A673 (cell line): ENCODE results near the gene MSH3. TPM values are rescaled to one million over a fixed set of nuclear protein-coding genes. Genes with fewer than 3 reads are reported as not detected.

Source experiments
- BruUV-seq: library from RNA; stranded (reverse); fragments of 400-500 nt; replicated peaks from 2 replicates; lab custom pipeline; 2021; lab: Mats Ljungman, UMichigan
- CTCF ChIA-PET: fragments of 300-600 bp; sonication (Branson Sonifier 250); formaldehyde crosslinking; loops from one replicate; lab custom pipeline; 2022; ENCODE audit warnings: antibody characterized with exemption; lab: Charles Lee
- POLR2A ChIA-PET: fragments of 300-600 bp; sonication (Branson Sonifier 250); formaldehyde crosslinking; loops from one replicate; lab custom pipeline; 2022; ENCODE audit warnings: antibody characterized with exemption; ENCODE audit not compliant: low non-redundant PET; lab: Charles Lee
- DNase-seq: peaks from one replicate; pipeline ENCODE4 v3.0.0-alpha.2; 2015; ENCODE audit warnings: low spot score
- H3K27ac ChIP-seq: fragments of 200-600 bp; sonication (generic); 2 replicates; pipeline ENCODE4 v1.5.1; 2016; ENCODE audit warnings: mixed run types, low read depth, mild to moderate bottlenecking, mixed read lengths, antibody characterized with exemption, low read length; ENCODE audit not compliant: poor library complexity, severe bottlenecking
- H3K27me3 ChIP-seq: fragments of 200-600 bp; sonication (generic); replicated peaks from 2 replicates; pipeline ENCODE4 v1.6.1; 2017; ENCODE audit warnings: mixed run types, low read depth, mild to moderate bottlenecking, mixed read lengths, antibody characterized with exemption, low read length; ENCODE audit not compliant: insufficient read depth, poor library complexity
- H3K36me3 ChIP-seq: fragments of 200-600 bp; sonication (generic); 2 replicates; pipeline ENCODE4 v1.6.1; 2016; ENCODE audit warnings: mixed run types, mild to moderate bottlenecking, mixed read lengths, antibody characterized with exemption, low read length; ENCODE audit not compliant: insufficient read depth, poor library complexity, severe bottlenecking
- H3K4me1 ChIP-seq: fragments of 200-600 bp; sonication (generic); 2 replicates; pipeline ENCODE4 v1.6.1; 2017; ENCODE audit warnings: mixed run types, mild to moderate bottlenecking, mixed read lengths, antibody characterized with exemption, low read length; ENCODE audit not compliant: insufficient read depth, poor library complexity, severe bottlenecking
- H3K4me3 ChIP-seq: fragments of 200-600 bp; sonication (generic); 2 replicates; pipeline ENCODE4 v1.5.1; 2016; ENCODE audit warnings: low read depth, mixed run types, mild to moderate bottlenecking, mixed read lengths, low read length; ENCODE audit not compliant: poor library complexity, severe bottlenecking
- H3K9me3 ChIP-seq: fragments of 200-600 bp; sonication (generic); 2 replicates; pipeline ENCODE4 v1.6.1; 2016; ENCODE audit warnings: mixed run types, low read depth, mild to moderate bottlenecking, mixed read lengths, antibody characterized with exemption, low read length; ENCODE audit not compliant: poor library complexity, severe bottlenecking
- EZH2 ChIP-seq: fragments of 200-600 bp; sonication (generic); IDR thresholded peaks from 2 replicates; pipeline ENCODE4 v1.6.1; 2017; ENCODE audit warnings: borderline replicate concordance, low read depth, mild to moderate bottlenecking, mixed read lengths, antibody characterized with exemption, low read length; ENCODE audit not compliant: poor library complexity, severe bottlenecking
- intact Hi-C: fragments of 100-400 bp; cut with micrococcal nuclease; formaldehyde crosslinking; loops from one replicate; pipeline ENCODE4 v1.10.0; 2022; ENCODE audit not compliant: unreplicated experiment
- total RNA-seq: library from RNA; stranded (reverse); gene quantifications from 2 replicates; pipeline ENCODE4 v1.2.3, GENCODE V29; 2021
- TF ChIP-seq, protein P1 (sequence below): fragments of 300-800, 200-600 bp; sonication (generic); conservative IDR thresholded peaks from 2 replicates; pipeline ENCODE4 v1.5.1; 2017; ENCODE audit warnings: low read depth, mild to moderate bottlenecking, antibody characterized with exemption, low read length, moderate library complexity, mixed read lengths

Gene MSH3
- total RNA-seq, 1 experiment from 2014 or later: 16.2 TPM

GRCh38 chr5:80738466-80738865 is 84.0 kb downstream of the MSH3 start:
- H3K36me3 ChIP-seq: no peaks in the 10 kb centered on the region
- H3K27me3 ChIP-seq: no peaks in the 10 kb centered on the region
- H3K4me3 ChIP-seq: no peak overlapping the region
- ChIA-PET CTCF (no interaction called here), POLR2A (no interaction called here)
- no peak overlapping the region for H3K27ac ChIP-seq
- TF ChIP-seq, protein P1, sequence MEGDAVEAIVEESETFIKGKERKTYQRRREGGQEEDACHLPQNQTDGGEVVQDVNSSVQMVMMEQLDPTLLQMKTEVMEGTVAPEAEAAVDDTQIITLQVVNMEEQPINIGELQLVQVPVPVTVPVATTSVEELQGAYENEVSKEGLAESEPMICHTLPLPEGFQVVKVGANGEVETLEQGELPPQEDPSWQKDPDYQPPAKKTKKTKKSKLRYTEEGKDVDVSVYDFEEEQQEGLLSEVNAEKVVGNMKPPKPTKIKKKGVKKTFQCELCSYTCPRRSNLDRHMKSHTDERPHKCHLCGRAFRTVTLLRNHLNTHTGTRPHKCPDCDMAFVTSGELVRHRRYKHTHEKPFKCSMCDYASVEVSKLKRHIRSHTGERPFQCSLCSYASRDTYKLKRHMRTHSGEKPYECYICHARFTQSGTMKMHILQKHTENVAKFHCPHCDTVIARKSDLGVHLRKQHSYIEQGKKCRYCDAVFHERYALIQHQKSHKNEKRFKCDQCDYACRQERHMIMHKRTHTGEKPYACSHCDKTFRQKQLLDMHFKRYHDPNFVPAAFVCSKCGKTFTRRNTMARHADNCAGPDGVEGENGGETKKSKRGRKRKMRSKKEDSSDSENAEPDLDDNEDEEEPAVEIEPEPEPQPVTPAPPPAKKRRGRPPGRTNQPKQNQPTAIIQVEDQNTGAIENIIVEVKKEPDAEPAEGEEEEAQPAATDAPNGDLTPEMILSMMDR: no peak
- TF ChIP-seq EZH2: no peak
- H3K9me3 ChIP-seq: no peaks in the 10 kb centered on the region
- no TSS peak for BruUV-seq
- H3K4me1 ChIP-seq: no peaks in the 10 kb centered on the region
- intact Hi-C loops: no loop called here
- no peak for DNase-seq

DNA sequence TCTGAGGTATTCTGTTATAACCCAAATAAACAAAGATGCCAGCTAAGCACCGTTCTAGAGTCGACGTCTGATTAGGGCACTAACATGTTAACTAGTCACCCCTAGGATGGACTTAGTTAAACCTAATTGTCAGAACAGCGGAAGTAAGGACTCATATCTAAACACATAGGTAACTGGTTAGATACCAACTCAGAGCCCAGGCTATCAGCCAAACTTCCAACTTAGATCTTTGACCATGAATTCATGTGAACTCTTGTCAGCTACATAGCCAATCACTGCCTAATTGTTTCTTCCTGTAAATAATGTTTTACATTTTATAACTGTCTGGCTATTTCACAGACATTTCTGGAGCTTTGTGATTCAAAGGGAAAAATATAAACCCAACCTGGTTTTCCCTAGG is 84.6 kb downstream of the MSH3 start:
- DNase-seq: no peak
- no peaks in the 10 kb centered on the region for H3K36me3 ChIP-seq
- CTCF ChIA-PET: no interaction called here
- POLR2A ChIA-PET: no interaction called here
- TF ChIP-seq, protein P1: no peak
- no peak for TF ChIP-seq EZH2
- H3K27ac ChIP-seq: no peak overlapping the region
- H3K4me1 ChIP-seq: no peaks in the 10 kb centered on the region
- H3K9me3 ChIP-seq: no peaks in the 10 kb centered on the region
- no peaks in the 10 kb centered on the region for H3K27me3 ChIP-seq
- H3K4me3 ChIP-seq: no peak overlapping the region
- intact Hi-C loops: no loop called here
- no TSS peak for BruUV-seq

- intact Hi-C loops: no loop called here
- Histone ChIP-seq H3K4me1 (no peaks in the 10 kb centered on the region), H3K27me3 (no peaks in the 10 kb centered on the region), H3K9me3 (no peaks in the 10 kb centered on the region), H3K27ac (no peak overlapping the region), H3K36me3 (no peaks in the 10 kb centered on the region), H3K4me3 (no peak overlapping the region)
- no peak for DNase-seq
- POLR2A ChIA-PET: no interaction called here
- CTCF ChIA-PET: no interaction called here
- no TSS peak for BruUV-seq
- TF ChIP-seq EZH2: no peak
- TF ChIP-seq, protein P1: no peak
Observed at GRCh38 chr5:80739496-80739895, 85.0 kb downstream of the MSH3 start.
